Muscle of arm (tissue), 12 donors: ENCODE results near the gene SEMA4G. TPM values are rescaled to one million over a fixed set of nuclear protein-coding genes. Genes with fewer than 3 reads are reported as not detected.

Experiments
- DNase-seq: peaks from one replicate; pipeline ENCODE4 v3.0.0-alpha.2; 2013
- polyA plus RNA-seq, 12 donors: library from polyadenylated mRNA; unstranded; fragments of 120-200 nt; gene quantifications; one replicate each; pipeline ENCODE4 v1.2.1, GENCODE V29; 2013; ENCODE audit not compliant: insufficient read length in 12 of 12

SEMA4G gene
- polyA plus RNA-seq, 12 donors = 5.1 to 64.2 (median 6.4) TPM; not detected in 1

GRCh38 chr10:100986952-100987684 lies 17.8 kb downstream of the SEMA4G start, which contains the start of the genes MRPL43 and TWNK:
Gene MRPL43, minus strand, starts transcription at chr10:100987497. Its CDS starts 54 bp downstream, at chr10:100987443.
Gene TWNK, plus strand, starts transcription at chr10:100987543. Its CDS starts 668 bp downstream, at chr10:100988211.
- peak; percentile 88 for DNase-seq

DNA sequence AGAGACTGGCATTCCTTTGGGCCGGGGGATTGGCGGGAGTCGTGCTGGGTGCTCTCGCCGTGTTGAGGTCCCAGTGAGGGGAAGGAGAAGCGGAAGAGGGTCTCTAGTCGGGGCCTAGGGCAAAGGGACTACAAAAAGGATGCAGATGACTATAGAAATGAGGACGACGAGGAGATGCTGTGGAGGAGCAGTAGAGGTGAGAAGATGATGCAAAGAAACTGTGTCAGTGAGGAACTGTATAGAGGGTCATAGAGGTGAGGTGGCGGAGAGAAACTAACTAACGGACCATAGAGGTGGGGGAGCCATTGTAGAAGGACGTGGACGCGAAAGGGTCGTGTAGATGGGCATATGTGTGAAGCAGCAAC lies 18.4 kb downstream of the SEMA4G start:
- no peak for DNase-seq

DNA sequence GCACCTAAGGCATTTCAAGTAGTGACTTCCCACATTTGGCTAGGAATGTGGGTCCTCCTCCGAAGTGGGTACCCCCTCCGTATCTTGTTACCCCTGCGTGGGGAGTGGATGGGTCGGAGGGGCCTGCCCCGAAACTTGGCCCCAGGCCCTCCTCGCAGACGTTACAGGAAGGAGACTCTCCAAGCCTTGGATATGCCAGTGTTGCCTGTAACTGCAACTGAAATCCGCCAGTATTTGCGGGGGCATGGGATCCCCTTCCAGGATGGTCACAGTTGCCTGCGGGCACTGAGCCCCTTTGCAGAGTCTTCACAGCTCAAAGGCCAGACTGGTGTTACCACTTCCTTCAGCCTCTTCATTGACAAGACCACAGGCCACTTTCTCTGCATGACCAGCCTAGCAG lies 18.9 kb downstream of the SEMA4G start:
- DNase-seq = no peak

DNA sequence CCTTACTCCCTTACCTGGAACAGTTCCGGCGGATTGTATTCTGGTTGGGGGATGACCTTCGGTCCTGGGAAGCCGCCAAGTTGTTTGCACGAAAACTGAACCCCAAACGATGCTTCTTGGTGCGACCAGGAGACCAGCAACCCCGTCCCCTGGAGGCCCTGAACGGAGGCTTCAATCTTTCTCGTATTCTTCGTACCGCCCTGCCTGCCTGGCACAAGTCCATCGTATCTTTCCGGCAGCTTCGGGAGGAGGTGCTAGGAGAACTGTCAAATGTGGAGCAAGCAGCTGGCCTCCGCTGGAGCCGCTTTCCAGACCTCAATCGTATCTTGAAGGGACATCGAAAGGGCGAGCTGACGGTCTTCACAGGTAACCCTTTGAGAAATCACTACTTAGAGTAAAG lies 19.8 kb downstream of the SEMA4G start:
- no peak for DNase-seq

- peak; percentile 61 for DNase-seq
These were observed 24.8 kb downstream of the SEMA4G start for GRCh38 chr10:100993986-100994708.

GRCh38 chr10:100995181-100995580 lies 25.9 kb downstream of the SEMA4G start:
- no peak for DNase-seq

DNA sequence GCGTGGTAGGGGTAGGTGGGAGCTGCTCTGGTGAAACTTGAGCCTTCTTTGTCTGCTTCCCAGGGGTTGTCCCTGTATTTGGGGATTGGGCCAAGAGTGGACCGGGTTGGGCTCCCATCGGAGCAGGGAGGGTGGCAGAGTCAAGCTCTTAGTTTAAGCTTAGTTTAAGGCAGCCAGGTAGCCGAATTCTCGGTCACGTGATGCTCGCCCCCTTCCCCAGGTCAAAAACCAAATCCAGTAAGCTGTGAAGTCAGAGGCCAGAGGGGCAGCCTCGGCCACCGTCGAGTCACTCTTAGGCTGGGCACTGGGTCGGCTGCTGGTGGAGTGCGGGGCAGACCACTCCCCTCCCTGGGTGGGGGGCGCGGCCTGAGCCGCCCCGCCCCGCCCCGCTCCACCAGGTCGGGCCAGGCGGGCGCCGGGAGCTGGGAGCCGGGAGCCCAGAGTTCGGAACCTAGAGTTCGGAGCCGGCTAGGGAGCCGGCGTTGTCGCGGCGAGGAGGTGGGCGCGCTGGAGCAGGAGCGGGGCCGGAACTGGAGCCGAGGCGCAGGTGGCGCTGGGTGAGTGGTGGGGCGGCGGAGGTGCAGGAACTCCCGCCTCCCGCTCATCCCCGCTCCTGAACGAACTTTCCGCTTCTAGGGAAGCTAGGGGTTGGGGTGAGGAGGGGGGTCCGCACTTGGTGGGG lies 27.5 kb downstream of the SEMA4G start:
- DNase-seq = no peak

- DNase-seq = peak; percentile 41
These were observed 28.3 kb downstream of the SEMA4G start for GRCh38 chr10:100997360-100998182.

DNA sequence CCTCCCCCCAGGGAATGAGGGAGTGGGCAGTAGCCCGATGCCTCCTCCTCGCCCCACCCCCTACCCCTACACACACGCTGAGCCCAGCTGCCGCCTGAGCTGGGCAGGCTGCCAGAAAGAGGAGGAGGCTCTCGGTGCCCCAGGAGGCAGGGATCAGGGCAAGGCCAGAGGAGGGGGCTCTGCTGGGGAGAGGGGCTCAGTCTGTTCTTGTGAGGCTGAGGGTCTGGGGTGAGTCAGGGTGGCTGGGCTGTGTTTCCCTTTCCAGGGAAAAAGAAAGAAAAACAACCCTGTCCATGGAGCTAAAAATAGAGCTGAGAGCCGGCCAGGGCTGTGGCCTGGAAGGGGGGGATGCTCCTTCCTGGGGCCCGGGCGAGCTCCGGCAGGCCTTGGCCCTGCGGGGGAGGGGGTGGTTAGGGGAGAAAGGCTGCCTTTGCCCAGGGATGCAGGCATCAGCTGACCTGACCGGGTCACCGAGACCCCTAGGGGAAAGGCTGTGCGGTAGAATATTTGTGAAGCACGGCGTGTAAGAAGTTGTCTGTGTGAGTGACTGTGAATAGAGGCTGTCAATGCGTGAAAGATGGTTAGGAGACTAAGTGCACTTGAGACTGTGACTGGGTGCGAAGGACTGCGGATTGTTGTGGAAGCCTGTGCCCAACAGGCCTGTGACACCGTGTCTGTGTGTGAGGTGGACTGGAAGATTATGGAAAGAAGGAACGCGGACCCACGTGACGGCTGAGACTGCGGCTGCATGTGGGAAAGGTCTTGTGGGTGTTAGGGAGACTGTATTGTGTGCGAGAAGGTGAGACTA lies 29.1 kb downstream of the SEMA4G start:
- peak; percentile 90 for DNase-seq

DNA sequence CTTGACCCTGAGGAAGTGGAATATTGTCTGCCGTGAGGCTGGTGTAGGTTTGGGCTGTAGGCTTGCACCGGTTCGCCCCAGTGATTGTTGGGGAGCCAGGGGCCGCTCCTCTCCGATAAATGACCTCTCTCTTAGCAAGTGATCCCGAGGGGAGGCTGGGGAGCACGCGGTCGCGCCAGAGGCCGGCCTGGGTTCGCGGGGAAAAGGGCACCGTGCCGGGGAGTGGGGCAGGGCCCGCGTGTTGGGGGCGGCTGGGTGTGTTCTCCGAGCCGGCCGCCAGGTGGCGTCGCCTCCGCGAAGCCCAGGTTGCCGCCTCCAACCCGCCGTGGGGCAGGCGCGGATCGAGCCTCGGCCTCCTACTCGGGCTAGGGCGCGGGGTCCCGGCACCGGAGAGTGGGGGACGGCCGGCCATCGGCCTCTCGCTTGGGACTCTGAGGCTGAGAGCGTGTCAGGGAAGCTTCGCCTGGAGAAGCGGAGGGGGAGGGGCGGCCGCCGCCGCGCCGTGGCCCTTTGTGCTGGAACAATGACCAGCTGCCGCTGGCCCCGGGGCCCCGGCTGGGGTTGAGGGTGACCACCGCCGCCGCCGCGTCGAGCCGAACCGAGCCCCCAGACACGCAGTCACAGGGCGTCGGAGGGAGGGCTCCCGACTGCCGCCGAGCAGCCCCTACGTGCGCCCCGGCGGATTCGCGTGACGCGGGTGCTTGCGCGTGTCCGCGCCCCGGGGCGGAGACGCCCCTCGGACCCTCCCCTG lies 29.9 kb downstream of the SEMA4G start:
- DNase-seq = peak; percentile 84

DNA sequence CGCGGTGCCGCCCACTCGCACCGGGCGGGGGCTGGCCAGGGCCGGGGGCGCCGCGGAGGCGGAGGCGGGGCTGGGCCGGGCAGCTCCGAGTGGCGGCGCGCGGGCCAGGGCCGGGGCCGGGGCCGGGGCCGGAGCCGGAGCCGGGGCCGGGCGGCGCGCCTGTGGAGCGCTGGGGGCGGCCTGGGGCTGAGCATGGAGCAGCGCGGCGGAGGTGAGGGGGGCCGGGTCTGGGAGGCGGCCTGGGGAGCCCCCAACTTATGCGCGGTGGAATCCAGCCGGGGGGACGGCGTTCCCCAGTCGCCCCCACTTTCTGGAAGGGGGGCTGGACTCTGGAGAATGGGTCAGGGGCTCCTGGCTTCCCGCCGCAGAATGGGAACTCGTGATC lies 30.4 kb downstream of the SEMA4G start, which contains the start of gene LZTS2:
TSS of gene LZTS2 (plus strand) at position 67 of the 385 bp plus-strand sequence. CDS start 2,731 bp downstream, outside the sequence.
- no peak for DNase-seq

- peak; percentile 56 for DNase-seq
These were observed 31.0 kb downstream of the SEMA4G start for GRCh38 chr10:101000127-101000914.

DNA sequence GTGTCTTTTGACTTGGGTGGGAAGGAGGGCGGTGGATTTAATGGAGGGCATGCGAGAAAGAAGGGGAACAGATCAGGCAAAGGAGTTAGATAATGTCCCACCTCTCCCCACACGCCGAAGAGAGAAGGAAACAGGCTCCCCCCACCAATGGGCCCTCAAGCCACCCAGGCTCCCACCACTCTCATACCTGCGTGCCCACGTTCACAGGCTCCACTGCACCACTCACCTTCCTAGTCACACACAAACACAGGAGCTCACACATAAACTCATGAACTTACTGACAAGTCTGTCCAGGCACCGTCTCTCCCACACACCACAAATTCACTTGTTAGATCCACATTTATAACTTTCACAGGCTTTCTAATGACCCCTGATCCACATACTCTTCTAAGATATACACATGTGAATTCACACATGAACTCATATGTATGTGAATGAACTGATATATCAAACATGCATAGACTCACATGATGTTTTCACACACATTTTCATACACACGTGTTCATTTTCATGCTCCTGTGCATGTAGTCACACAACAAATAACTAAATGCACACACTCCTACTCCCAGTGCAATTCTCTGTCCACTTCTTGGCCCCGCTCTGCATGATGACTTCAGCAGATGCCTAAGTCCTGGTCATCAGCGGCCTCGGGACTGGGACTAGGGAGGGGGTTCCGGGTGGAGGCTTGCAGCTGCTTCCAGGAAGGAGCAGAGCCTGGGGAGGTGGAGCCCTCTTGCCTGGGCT lies 31.8 kb downstream of the SEMA4G start:
- DNase-seq = peak; percentile 92

DNA sequence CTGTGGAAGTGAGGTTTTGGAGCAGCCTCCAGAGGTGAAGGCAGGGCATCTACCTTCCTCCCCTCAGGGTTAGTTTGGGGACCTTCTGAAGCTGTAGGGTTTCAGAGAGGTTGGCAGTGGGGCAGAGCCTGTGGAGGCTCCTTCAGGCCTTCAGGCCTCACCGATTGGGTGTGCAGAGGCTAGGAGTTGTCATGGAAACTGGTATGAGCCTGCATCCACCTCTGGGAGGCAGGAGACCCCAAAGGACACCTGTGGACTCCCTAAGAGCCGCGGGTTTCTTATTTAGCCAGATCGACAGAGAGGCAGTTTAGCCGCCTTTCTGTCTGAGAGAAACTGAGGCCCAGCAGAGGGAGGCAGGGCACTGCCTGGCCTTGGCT lies 32.3 kb downstream of the SEMA4G start:
- no peak for DNase-seq

DNA sequence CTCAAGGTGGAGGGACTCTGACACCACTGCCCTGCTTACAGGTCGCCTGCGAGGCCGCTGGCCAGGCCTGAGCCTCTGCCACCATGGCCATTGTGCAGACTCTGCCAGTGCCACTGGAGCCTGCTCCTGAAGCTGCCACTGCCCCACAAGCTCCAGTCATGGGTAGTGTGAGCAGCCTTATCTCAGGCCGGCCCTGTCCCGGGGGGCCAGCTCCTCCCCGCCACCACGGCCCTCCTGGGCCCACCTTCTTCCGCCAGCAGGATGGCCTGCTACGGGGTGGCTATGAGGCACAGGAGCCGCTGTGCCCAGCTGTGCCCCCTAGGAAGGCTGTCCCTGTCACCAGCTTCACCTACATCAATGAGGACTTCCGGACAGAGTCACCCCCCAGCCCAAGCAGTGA lies 33.2 kb downstream of the SEMA4G start:
- no peak for DNase-seq

DNA sequence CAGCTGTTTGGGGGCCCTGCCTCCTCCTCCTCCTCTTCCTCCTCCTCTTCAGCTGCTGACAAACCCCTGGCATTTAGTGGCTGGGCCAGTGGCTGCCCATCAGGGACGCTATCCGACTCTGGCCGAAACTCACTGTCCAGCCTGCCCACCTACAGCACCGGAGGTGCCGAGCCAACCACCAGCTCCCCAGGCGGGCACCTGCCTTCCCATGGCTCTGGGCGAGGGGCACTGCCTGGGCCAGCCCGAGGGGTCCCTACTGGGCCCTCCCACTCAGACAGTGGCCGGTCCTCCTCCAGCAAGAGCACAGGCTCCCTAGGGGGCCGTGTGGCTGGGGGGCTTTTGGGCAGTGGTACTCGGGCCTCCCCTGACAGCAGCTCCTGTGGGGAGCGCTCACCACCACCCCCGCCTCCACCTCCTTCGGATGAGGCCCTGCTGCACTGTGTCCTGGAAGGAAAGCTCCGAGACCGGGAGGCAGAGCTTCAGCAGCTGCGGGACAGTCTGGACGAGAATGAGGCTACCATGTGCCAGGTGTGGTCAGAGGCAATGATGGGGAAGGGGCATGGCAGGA lies 34.4 kb downstream of the SEMA4G start:
- no peak for DNase-seq

DNA sequence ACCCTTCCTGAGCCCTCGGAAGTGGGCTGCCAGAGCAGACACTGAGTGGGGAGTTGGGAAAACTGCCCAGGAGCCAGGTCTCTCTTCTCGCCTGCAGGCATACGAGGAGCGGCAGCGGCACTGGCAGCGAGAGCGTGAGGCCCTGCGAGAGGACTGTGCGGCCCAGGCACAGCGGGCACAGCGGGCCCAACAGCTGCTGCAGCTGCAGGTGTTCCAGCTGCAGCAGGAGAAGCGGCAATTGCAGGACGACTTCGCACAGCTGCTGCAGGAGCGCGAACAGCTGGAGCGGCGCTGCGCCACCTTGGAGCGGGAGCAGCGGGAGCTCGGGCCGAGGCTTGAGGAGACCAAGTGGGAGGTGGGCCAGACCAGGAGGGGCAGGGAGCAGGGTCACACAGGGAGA lies 36.1 kb downstream of the SEMA4G start:
- no peak for DNase-seq
